H1 (cell line): ENCODE measurements around the gene SLC1A3. TPM values are rescaled to one million over a fixed set of nuclear protein-coding genes. Genes with fewer than 3 reads are reported as not detected.

Source experiments
- ATF3 ChIP-seq: IDR thresholded peaks from 2 replicates; pipeline ENCODE4 v1.6.1; 2011; ENCODE audit warnings: low read depth, mild to moderate bottlenecking, low read length; ENCODE audit not compliant: insufficient read depth
- BCL11A ChIP-seq, 2 experiments: IDR thresholded peaks; one replicate each; pipeline ENCODE4 v1.6.1; 2011; ENCODE audit warnings: low read depth in 2 of 2, low read length in 2 of 2, mild to moderate bottlenecking in 2 of 2
- JUN ChIP-seq: IDR thresholded peaks from 2 replicates; pipeline ENCODE4 v1.6.1; 2011; ENCODE audit warnings: low read depth, mild to moderate bottlenecking, improper control_type of control experiment, low read length
- polyA plus RNA-seq, 7 experiments: library from polyadenylated mRNA; depleted of rRNA in 3 of 7; stranded (reverse) in 5 of 7; unstranded in 2 of 7; fragments of >200 nt in 5 of 7; fragments of 200-250 nt in 2 of 7; gene quantifications; 1 replicate in 5 of 7; 2 replicates in 1 of 7; 4 replicates in 1 of 7; pipeline versions ENCODE4 v1.2.1 to v1.2.3, GENCODE V29; 2011 to 2013; ENCODE audit warnings: missing spikeins in 2 of 7, mixed read lengths in 2 of 7
- total RNA-seq: library from RNA; stranded (reverse); fragmentation: NEBNext Ultra II Directional; extraction: Animal tissue kit (Norgen Biotek cat#: 25700); gene quantifications from 2 replicates; pipeline ENCODE4 v1.2.1, GENCODE V29; 2021

The SLC1A3 gene
- total and polyA plus RNA-seq, 2 of the 8 experiments (the other 6 are each of a cell fraction or from before 2014, with no cell fraction given) = 26.7 to 35.3 TPM

GRCh38 chr5:36605241-36605640, 1.2 kb upstream of the SLC1A3 start (continued):
- TF ChIP-seq ATF3 (no peak), BCL11A (IDR thresholded peaks at IDR 0.05; ENCODE audit: low read depth in 2 of 2, low read length in 2 of 2) (no peak), JUN (no peak)
- TF ChIP-seq, all 59 proteins: peak for 0
